NCI-H774 (cell line): ENCODE measurements around the gene HBG2.

Experiments
- DNase-seq: peaks from one replicate; lab custom pipeline; 2025; lab: John Stamatoyannopoulos, UW

HBG2 gene

DNA sequence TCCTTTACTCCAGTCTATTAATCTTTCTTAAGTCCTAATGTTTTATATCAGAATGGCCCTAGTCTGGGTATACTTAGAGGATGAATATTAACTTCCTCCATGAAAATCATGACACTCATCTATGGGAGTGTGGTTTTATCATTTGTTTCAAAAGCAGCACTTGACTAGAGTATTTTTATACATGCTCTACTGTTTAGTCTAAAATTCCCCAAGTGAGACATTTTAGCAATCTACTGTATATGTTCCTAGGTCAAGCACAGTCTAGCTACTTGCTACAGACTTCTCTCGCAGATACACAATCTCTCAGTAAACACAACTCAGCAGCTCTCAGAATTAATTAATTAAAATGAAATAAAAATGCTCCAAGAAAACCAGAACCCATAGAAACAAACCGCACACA, 24.8 kb downstream of the HBG2 start:
- no peak for DNase-seq

DNA sequence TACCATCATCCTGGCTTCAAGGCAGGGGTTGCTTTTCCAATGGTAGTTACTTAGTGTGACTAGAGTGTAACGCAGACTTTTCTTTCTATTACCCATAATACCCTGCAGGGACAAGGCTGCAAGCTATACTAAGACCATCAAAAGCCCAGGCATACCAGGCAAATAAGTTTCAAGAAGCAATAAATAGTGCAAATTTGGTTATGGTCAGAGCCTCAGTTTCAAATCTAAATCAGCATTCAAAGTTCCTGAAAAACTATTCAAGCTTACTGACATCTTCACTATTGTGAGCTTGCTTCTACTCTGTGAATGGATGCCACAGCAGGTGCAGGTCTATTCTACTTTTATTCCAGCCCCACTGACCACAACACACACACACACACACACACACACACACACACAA, 25.2 kb downstream of the HBG2 start:
- no peak for DNase-seq

DNA sequence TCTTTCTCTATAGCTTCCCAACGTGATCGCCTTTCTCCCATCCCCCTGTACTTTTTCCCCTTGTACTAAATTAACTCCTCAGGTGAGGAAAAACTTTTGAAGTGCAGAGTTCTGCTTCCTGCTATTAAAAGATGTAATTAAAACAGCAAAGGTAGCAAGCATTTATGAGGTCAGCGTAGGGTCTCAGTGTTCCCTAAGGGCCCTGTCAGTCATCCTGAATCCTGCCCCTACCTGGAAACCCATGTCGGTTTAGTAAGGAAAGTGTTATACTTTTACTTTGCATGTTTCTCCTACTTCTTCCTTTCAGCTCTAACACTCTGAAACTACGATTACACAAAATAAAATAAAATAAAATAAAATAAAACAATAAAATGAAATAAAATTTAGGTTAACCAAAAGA, 26.5 kb downstream of the HBG2 start:
- no peak for DNase-seq

DNA sequence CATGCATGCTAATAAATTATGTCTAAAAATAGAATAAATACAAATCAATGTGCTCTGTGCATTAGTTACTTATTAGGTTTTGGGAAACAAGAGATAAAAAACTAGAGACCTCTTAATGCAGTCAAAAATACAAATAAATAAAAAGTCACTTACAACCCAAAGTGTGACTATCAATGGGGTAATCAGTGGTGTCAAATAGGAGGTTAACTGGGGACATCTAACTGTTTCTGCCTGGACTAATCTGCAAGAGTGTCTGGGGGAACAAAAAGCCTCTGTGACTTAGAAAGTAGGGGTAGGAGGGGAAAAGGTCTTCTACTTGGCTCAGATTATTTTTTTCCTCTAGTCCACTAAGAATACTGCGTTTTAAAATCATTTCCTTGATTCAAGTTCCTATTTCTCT, 26.9 kb downstream of the HBG2 start:
- no peak for DNase-seq

DNA sequence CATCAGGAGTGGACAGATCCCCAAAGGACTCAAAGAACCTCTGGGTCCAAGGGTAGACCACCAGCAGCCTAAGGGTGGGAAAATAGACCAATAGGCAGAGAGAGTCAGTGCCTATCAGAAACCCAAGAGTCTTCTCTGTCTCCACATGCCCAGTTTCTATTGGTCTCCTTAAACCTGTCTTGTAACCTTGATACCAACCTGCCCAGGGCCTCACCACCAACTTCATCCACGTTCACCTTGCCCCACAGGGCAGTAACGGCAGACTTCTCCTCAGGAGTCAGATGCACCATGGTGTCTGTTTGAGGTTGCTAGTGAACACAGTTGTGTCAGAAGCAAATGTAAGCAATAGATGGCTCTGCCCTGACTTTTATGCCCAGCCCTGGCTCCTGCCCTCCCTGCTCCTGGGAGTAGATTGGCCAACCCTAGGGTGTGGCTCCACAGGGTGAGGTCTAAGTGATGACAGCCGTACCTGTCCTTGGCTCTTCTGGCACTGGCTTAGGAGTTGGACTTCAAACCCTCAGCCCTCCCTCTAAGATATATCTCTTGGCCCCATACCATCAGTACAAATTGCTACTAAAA, 27.8 kb downstream of the HBG2 start, which contains the start of gene HBB:
Gene HBB (minus strand): TSS at position 340 of the 579 bp plus-strand sequence. CDS start 50 bp downstream, at position 290.
- DNase-seq = no peak

DNA sequence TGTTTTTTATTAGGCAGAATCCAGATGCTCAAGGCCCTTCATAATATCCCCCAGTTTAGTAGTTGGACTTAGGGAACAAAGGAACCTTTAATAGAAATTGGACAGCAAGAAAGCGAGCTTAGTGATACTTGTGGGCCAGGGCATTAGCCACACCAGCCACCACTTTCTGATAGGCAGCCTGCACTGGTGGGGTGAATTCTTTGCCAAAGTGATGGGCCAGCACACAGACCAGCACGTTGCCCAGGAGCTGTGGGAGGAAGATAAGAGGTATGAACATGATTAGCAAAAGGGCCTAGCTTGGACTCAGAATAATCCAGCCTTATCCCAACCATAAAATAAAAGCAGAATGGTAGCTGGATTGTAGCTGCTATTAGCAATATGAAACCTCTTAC, 29.1 kb downstream of the HBG2 start:
- DNase-seq = no peak

DNA sequence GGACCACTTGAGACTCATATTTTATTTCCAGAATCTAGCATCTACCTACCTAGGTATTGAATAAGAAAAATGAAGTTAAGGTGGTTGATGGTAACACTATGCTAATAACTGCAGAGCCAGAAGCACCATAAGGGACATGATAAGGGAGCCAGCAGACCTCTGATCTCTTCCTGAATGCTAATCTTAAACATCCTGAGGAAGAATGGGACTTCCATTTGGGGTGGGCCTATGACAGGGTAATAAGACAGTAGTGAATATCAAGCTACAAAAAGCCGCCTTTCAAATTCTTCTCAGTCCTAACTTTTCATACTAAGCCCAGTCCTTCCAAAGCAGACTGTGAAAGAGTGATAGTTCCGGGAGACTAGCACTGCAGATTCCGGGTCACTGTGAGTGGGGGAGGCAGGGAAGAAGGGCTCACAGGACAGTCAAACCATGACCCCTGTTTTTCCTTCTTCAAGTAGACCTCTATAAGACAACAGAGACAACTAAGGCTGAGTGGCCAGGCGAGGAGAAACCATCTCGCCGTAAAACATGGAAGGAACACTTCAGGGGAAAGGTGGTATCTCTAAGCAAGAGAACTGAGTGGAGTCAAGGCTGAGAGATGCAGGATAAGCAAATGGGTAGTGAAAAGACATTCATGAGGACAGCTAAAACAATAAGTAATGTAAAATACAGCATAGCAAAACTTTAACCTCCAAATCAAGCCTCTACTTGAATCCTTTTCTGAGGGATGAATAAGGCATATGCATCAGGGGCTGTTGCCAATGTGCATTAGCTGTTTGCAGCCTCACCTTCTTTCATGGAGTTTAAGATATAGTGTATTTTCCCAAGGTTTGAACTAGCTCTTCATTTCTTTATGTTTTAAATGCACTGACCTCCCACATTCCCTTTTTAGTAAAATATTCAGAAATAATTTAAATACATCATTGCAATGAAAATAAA, 29.8 kb downstream of the HBG2 start:
- no peak for DNase-seq

DNA sequence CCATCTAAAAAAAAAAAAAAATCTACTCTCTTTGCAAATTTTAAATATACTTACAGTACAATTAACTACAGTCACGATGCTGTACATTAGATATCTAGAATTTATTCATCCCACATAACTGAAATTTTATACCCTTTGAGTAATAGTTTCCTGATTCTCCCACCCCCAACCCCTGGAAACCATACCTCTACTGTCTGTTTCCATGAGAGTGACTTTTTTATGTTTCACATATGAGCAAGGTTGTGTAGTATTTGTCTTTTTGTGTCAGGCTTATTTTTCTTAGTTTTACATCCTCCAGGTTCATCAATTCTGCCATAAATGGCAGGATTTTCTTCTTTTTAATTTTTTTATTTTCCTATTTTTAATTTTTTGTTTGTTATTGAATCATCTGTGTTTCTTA, 30.9 kb downstream of the HBG2 start:
- no peak for DNase-seq

DNA sequence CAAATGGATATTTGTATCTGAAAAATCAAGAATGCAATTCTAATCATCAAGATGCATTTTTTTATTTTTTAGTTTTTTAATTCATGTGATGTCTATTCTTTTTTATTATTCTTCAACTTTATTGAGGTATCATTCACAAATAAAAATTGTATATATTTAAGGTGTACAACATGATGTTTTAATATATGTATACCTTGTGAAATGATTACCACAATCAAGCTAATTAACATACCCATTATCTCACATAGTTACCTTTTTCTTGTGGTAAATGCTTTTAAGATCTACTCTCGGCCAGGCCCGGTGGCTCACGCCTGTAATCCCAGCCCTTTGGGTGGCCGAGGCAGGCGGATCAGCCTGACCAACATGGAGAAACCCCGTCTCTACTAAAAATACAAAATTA, 31.4 kb downstream of the HBG2 start:
- no peak for DNase-seq

DNA sequence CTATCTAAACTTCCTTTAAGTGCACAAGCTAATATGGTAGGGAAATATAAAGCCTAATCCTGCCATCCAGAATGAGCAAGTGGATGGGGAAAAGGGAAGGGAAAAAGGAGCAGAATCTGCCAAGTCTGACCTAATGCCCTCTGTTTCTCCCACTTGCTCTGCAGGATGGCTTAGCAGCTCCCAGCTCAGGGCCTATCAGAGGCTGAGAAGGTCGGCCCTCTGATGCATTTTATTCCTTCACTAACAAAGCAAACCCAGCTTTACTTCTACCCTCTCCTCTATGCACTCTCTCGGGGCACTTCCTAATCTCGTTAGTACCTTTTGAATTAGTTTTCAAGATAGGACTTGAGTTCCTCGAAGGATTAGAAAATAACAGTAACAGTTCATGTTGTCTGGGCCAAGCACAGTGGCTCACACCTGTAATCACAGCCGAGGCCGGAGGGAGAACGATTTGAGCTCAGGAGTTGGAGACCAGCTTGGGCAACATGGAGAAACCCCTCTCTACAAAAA, 44.1 kb downstream of the HBG2 start:
- no peak for DNase-seq

DNA sequence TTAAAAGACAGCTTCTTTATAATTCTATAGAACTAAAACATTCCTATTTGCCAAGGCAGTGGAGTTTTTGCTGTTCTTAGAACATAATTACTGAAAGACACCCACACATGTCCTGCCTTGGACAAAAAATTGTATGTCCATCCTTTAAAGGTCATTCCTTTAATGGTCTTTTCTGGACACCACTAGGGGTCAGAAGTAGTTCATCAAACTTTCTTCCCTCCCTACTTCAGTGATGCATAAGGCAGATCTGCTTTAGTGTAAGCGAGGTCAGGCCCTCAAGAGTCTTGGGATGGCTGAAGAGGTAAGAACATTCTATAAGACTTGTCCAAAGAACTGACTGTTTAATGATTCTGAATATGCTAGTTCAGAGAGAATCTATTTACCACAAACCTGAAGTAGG, 49.8 kb downstream of the HBG2 start:
- peak; percentile 3 for DNase-seq

DNA sequence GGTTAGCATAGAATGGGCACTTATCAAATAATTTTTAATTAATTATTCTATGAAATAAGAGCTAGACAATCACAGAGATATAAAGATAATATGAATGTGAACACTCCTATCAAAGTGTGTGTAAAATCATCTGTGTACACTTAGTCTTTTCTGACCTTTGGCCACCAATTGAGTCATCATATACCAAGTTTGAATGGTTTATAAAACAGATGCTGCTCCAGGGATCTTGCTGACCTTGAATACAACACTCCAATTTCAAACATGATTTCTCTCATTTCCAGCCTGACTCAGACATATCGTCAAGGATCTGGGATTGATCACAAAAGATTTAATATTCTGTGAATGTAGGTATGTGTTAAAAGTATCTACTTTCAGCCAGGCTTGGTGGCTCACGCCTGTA, 51.2 kb downstream of the HBG2 start:
- DNase-seq = no peak
